SK-N-MC (cell line): Measurements from ENCODE around the gene ARHGAP29.

Experiments
- FOXP2 ChIP-seq: optimal IDR thresholded peaks from 2 replicates; pipeline ENCODE3; 2011; ENCODE audit warnings: mild to moderate bottlenecking, moderate library complexity; ENCODE audit not compliant: insufficient read depth; ENCODE audit errors: extremely low read length, control extremely low read depth
- POLR2AphosphoS5 ChIP-seq: IDR thresholded peaks from 2 replicates; pipeline ENCODE4 v1.6.1; 2012; ENCODE audit warnings: mild to moderate bottlenecking, low read depth, low read length, borderline replicate concordance

GRCh38 chr1:94205639-94206038 is 31.7 kb downstream of the ARHGAP29 start:
- no peak for TF ChIP-seq POLR2AphosphoS5
- TF ChIP-seq FOXP2 = no peak
